Iris pigment epithelial cell (primary cell): ENCODE measurements around the gene LRRC32.

ENCODE experiments used
- DNase-seq: peaks from one replicate; pipeline ENCODE4 v3.0.0-alpha.2; 2011; ENCODE audit warnings: low read depth

The LRRC32 gene

DNA sequence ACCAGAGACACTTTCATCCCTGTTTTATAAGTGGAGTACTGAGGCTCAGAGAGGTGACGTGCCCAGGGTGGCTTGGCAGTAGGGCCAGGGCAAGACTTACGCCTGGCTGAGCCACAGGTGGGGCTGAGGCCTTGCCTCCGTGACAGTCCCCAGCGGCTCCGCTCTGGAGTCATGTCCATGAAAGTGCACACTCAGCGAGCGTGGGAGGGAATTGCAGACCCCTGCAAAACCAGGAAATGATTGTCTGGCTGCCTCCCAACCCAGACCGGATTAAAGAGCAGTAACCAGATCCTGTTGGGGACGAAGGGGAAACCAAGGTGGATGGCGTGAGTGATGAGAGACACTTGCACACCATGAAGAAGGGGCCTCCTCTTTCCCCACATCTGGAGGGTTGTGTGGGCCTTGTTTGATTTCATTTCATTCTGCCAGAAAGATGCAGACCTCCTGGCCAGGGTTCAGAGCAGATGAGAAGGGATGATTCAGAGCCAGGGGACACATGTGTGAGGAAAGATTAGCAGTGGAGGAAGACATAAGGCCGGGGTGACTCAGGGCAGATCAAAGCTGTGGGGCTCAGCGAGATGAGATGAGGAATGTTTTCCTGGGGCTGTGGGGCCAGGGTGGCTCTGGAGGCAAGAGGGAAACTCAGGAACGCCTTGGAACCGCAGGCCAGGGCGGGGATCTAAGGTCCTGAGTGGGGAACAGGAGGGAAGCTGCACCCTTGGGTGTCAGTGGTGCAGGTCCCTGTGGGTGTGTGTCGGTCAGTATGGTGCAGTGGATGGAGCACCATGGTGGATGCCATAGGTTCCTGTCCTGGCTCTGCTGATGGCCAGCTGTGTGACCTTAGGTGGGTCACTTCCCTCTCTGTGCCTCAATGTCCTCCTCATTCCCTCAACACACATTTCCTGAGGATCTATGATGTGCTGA lies 29.9 kb upstream of the LRRC32 start:
- peak; percentile 94 for DNase-seq

DNA sequence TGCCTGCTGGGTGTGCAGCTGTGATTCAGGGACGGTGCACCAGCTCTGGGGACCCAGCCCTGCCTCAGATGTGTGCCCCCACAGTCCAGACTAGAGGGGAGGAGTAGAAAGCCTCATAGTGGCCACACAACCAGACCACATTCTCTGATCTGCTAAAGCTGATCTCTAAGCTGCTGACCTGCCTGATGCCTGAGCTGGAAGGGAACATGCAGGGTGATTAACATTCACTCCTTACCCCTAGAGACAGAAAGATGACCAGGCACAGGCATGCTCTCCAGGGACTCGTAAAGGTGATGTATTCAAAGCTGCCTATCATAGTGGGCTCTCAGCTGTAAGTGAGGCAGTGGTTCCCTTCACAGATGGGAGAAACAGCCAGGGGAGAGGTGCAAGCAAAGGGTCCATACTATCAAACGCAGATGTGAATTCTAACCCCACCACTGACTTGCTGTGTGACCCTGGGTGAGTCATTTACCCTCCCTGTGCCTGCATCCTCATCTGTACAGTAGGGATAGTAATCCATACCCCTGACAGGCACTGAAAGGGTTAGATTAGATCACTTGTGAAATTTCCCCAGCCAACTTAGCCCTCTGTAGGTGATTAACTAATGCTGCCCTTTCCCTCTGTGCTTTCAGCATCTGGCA lies 29.0 kb upstream of the LRRC32 start:
- peak; percentile 14 for DNase-seq

DNA sequence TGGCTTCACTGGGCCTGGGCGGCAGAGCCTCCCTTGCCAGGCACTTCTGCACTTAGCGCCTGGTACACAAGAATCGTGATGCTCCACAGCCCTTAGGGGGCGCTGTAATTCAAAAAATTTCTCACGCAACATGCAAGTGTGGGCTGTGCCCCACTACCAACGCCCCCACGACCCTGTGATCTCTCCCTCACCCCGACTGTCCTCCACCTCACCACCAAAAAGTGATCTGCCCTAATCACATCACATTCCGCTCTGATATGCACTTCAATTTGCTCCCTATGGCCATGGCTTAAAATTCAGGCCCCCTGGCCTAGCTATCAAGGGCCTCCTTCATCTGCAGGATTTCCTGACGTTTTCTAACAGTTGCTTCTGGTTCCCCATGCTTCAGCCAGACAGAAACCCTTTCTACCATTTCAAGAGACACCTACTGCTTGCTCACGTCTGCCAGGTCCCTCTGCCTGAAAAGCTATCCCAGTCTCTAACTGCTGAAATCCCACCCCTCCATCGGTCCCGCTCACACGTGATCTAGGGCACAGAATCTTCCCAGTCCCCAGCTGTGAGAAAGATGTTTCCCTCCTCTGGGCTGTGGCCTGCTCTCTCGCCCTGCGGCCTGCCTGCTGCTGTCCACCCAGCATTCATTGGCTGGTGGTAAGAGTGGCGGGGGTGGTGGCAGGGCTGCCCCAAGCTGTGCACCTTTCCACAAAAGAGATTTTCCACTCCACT lies 27.9 kb upstream of the LRRC32 start:
- DNase-seq: no peak

DNA sequence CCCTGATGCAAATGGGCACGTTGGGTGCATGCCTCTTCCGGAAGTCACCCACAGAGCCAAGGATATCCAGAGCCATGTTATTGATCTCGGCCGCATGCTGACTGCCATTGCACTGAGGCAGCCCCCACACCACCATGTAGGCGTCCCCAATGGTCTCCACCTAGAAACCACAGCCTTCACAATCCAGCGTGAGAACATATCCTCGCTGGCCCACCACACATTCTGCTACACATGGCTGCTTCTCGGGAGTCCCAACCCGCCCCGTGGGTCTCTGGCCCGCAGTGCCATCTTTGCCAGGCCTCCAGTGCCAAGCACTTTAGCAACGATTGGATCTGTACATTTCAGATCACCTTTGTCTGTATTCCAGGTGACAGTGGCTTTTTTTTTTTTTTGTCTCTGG lies 26.2 kb upstream of the LRRC32 start:
- no peak for DNase-seq

DNA sequence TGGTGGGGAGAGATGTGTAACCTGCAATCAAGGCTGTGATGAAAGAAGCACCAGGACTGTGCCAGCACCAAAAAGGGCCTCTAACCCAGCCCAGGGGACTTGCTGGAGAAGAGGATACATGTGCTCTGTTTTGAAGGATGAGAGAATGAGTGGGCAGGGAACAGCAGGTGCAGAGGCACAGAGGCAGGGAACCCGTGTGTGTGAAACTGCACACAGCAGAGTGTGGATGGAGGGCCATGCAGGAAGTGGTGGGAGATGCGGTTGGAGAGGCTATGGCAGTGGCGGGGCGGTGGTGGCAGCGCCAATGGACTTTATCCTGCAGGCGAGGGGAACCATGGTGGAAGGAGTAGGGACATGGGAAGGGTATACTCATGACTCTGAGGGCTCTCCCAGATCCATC lies 25.2 kb upstream of the LRRC32 start:
- no peak for DNase-seq

DNA sequence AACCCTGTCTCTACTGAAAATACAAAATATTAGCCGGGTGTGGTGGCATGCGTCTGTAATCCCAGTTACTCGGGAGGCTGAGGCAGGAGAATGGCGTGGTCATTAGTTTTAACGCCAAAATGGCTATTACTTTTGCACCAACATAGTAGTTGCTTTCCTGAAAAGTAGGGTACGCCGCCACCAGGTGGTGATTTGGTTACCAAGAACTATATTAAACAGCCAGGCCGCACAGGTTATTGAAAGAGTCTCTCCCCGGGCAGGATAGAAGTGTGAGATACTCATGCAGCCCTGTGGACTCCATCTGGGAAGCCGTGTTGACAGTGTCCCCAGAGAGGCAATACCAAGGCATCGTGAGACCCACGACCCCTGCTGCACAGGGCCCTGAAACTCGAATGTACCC lies 24.6 kb upstream of the LRRC32 start:
- DNase-seq: no peak

DNA sequence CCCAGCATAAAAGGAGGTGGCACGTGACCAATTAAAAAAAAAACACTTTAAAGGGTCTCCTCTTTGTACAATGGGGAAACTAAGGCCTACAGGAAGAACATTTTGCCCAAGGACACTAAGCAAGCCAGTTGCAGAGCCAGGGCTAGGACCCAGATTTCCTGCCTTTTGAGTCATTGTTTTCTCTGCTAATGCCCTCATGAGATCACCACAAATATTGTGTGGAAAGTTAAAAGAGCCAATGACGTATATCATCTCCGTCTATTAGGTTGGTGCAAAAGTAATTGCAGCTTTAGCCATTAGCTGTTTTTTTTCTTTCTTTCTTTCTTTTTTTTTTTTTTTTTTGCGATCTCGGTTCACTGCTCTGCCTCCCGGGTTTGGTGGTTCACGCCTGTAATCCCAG lies 24.1 kb upstream of the LRRC32 start:
- DNase-seq: peak; percentile 91

DNA sequence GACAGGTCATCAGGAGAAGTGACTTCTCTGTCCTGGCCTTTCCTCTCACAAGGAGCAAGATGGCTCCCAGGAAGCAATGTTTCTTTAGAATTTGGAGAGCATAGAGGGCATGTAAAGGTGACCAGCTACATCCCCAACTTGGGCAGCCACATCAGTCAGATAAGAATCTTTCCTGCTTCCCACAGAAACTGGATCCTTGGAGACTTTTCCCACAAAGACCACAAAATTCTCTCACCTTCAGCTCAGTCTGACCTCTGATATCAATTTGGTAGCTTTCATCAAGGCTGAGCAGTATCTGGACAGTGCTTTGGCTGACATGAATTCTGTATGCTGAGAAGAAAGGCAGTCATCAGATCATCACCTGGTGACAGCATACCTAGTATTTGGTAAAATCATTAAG lies 23.3 kb upstream of the LRRC32 start:
- DNase-seq: no peak

DNA sequence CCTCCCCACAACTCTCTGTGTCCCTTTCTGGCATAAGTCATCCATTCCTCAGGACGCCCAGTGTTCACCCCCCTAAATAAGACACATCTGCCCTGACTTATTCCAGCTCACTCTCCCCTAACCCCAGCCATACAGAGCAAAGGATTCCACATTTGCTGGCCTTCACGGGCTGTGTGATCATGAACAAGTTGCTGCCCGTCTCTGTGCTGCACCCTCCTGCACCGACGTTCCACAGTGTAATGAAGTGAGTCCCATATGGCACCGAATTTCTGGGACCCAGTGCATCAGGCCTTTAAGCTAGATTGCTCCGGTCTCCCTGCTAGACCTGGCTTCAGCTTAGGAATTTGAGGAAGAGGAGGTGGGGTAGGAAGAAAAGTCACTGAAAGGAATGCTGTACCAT lies 22.4 kb upstream of the LRRC32 start:
- DNase-seq: no peak

DNA sequence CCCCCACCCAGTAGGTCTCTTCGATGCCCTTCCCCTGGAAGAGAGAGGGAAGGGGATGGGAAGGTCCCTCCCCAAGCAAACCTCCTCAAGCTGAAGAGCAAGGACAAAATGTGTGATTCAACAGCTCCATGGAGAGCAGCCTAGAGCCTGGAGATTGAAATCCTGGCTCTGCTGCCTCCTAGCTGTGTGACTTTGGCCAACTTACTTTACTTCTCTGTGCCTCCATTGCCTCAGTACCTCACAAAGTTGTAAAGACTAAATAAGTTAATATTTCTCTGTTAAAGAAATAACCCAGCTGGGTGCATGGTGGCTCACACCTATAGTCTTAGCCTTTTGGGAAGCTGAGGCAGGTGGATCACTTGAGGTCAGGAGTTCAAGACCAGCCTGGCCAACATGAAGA lies 21.1 kb upstream of the LRRC32 start:
- no peak for DNase-seq

DNA sequence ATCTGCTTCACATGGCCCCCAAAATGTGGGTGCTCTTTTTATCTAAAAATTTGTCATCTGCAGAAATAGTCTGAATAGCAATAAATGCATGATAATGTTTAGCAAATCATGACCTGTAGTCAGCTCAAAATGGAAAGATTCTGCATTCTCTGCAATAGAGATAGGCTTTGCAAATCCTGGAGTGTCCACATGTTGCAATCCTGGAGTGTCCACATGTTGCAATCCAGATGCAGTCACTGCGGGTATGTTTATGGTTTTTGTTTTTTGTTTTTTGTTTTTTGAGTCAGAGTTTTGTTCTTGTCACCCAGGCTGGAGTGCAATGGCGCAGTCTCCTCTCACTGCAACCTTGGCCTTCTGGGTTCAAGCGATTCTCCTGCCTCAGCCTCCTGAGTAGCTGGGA lies 20.2 kb upstream of the LRRC32 start:
- DNase-seq: peak; percentile 88

DNA sequence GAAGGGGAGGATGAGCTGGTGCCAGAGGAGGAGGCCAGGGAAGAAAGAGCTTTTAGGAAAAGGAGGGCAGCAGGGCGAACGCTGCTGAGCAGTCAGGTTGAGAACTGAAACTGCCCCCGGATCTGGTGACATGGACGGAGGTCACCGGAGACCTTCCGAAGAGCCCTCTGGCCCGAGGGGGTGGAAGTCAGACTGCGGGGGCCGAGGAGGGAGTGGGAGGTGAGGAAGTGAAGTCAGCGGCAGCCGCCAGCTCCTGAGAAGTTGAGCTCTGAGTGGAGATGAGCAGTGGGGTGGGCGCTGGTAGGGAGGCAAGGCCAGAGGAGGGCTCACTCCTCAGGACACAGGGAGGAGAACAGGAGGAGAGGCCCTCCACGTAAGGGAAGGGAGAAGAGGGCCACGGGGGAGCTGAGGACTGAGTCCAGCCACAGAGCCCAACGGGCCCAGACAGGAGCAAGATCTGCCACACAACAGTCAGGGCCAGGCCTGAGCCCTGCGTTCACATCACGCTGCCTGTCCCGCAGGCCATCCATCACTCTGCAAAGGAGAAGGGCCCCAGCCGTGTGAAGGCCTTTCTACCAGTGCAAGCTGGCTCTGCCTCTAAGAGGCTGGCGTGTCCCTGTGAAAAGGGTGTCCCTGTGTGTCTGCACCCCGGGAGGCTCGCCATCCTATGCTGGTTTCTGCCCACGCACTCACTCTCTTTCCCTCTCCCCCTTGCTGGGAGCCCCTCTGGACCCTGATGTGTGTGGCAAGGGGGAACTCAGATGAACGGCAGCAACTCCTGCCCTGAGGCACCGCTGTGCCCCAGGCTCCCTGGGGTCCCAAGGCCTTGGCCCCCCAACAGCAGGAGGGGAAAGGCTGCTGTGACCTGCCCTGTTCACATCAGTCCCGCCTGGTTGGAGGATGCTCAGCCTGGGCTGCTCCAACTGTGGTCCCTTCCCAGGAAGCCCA lies 19.0 kb upstream of the LRRC32 start:
- DNase-seq: no peak

DNA sequence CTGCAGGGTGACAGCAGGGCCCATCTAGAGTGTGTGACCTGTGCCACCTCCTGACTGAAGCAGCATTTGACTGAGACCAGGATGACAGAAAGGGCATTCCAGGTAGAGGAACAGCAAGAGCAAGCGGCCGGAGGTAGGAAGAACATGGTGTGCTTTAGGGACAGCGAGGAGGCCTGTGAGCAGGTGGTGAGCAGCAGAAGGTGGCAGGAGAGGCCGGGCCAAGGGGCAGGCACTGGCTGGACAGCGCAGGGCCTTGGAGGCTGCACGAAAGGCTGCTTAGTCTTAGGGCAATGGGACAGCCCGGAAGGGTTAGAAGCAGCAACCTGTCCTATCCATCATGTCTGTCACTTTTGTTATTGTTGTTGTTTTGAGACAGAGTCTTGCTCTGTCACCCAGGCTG lies 17.6 kb upstream of the LRRC32 start:
- DNase-seq: no peak

DNA sequence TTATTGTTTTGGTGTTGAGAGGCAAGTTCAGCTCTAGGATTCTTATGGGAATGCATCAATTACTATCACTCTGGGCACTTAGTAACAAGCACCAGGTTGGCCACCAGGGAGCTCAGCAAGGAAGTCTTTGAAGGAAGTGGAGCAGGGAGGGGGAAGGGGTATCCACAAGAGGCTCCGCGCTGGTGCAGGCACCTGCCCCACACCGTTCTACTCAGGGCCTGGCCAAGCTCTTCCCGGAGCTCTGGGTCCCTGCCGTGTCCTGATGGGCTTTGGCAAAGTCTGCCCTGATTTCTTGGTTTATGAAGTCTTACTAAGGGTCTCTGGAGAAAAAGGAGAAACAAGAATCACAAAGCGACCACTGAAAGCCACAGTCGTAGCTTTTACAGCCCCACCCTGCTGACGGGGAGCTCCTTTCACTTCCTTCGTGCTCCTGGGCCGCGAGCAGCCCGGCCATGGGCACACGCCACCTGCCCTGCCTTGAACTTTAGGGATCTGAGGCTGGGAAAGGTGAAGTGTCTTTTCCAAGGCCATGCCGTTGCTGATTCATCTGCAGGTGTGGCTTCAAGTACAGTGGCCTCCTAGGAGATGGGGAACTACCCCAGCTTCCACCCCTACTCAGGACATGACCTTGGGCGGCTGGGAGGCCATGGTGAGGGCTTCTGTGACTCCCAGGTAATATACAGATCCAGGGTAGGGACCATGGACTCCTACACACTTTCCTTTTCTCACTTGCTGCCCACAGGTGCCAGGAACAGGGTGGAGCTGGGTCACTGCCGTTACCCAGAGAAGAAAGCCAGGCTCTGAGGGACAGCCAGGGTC lies 15.9 kb upstream of the LRRC32 start:
- no peak for DNase-seq

DNA sequence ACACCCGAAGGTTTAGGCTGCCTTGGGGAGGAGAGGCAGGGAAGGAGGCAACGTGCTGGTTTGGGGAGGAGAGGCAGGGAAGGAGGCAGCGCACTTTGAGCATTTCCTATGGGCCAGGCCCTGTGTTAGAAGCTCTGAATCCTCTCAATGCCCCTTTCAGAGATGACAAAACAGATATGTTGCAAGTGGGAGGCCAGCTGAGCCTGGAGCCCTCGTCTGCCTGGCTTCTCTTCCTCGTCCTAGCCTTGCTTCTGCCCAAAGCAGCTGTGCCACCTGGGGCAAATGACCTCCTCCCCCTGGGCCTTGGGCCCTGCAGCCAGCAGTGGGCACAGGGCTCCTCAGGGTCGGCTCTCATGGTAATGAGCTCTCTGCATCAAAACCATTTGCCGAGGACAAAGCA lies 15.3 kb upstream of the LRRC32 start:
- no peak for DNase-seq

DNA sequence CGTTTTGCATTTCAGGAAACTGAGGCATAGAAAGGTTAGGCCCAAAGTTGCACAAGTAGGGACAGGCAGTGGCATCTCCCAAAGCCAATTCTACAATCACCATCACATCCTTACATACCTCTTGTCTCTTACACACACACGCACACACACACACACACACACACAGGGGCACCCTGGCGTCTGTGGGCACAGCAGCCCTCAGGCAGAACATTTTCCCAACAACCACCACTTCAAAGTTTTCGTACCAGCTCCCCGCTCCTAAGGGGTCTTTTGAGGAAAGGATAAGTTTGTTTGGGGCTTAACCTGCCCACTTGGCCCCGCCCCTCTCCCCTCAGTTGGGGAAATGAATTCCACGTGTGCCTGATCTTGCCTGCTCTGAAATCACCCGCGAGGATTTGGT lies 14.7 kb upstream of the LRRC32 start:
- no peak for DNase-seq

DNA sequence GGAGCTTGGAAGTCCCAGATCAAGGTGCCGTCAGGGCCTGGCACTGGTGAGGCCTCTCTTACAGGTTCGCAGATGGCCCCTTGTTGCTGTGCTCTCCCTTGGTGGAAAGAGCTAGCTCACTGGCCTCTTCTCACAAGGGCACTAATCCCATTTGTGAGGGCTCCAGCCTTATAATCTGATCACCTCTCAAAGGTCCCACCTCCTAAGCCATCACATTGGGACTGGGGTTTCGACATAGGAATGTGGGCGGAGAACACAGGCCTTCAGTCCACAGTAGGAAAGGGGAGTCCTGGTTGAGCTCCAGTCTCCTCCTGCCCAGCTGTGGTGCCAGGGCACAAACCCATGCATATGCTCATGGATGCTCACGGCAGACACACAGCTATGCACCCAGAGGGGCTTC lies 14.0 kb upstream of the LRRC32 start:
- DNase-seq: no peak

DNA sequence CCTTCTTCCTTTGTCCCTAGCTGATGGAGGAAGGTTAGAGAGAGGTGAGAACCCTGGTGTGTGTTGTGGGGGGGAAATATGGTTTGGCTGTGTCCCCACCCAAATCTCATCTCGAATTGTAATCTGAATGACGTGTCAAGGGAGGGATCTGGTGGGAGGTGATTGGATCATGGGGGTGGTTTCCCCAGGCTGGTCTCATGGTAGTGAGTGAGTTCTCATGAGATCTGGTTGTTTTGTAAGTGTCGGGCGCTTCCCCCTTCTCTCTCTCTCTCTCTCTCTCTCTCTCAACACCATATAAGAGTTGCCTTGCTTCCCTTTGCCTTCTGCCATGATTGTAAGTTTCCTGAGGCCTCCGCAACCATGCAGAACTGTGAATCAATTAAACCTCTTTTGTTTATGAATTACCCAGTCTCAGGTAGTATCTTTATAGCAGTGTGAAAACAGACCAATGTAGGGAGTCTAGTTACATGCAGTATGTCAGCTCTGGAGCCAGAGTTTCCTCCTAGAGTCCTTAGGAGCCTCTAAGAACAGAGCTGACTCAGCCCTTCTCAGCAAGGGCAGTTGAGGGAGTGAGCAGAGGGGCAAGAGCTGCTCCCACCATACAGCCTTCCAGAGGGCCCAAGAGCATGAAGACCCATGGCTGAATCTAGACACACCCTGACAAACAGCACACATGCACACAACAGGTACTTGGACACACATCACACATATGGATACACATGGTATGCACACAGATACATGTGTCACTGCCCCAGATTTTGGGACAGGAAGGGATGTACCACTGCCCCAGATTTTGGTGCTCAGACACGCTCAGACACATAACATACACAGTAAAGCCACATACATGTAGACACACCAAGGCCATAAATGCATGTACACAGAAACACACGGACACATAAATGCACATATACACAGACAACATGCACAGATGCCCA lies 12.9 kb upstream of the LRRC32 start:
- DNase-seq: no peak

DNA sequence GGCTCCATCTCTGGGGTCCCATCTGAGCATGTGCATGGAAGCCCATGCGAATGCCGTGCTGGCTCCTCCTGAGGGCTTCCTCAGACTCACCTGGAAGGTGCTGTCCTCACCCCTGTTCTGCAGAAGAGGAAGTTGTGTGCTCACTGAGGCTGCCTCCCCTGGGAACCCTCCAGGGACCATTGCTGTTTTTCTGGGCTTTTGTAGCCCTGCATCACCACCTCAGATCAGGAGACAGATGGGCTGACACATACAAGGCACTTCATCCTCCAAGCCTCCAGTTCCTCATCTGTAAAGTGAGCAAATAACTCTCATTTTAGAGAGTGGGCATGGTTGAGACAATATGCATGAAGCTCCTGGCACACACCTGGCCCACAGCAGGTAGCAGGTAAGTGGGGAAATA lies 12.1 kb upstream of the LRRC32 start:
- DNase-seq: no peak

DNA sequence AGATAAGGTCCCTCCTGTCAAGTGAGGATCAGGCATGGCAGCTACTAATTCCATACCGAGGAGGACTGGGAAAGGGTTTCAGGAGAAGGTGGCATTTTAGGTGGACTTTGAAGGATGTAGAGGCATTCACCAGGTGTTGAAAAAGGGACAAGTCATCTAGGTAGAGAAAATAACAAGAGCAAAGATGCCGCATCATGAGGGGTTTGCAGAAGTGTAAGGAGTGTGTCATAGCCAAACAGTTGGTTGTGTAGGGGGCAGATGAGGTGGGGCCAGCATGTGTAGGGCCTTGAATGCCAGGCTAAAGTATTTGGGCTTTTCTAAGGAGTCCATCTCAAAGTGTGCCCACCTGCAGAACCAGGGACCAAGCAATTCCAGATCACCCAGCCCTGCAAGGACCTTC lies 11.6 kb upstream of the LRRC32 start:
- no peak for DNase-seq
